ENCODE measurements around the gene PAIP1.
"Not testable (repeated sequence)": the region's sequence is repeated elsewhere in the genome, so short reads cannot be mapped to it uniquely, and the experiment has no call there.

The PAIP1 gene

DNA sequence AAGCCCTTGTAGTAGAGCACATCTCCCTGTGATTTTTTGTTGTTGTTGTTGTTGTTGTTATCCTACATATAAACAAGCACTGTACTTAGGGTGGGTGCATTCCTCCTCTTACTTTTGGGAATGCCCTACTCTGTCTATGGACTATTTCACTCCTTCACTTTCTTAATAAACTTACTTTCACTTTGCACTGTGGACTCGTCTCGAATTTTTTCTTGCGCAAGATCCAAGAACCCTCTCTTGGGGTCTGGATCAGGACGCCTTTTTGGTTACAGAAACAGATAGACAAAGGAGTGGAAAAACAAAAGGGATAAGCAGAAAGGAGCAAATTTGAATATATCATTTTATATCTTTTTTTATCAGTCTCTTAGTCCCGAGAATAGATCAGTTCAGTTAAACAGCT is 14.4 kb upstream of the PAIP1 start:
- no peak for DNase-seq (ENCODE audit: extremely low read depth in 1 of 2, low read depth in 1 of 2)

DNA sequence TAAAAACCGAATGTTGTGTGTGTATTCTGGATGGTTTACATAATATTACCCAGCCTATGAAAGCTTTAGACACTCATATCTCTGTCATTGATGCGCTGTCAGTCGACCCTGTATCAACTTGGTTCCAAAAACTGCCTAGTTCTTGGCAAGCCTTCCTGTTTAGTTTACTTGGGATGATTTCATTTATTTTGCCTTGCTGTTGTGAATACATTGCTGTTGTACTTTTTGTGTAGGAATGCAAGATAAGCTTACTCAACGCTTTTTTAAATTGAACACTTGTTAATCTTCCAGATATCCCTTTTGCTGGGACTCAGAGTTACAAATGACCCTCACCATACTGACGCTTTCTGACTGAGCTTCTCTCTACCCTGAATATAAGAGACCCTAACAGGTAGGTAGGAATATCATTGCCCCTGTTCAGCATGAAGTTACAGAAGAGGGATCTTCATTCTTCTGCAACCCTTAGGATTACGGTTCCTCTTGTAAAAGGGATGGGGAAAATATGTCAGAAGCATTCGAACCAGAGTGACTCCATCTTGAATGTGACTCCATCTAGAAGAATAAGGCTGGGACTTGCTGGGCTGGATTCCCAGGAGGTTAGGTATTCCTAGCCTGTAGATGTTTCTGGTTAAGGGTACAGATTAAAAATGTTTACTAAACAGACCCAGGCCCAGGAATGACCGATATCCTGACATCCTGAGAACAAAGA is 13.7 kb upstream of the PAIP1 start:
- no peak for DNase-seq (ENCODE audit: extremely low read depth in 1 of 2, low read depth in 1 of 2)

DNA sequence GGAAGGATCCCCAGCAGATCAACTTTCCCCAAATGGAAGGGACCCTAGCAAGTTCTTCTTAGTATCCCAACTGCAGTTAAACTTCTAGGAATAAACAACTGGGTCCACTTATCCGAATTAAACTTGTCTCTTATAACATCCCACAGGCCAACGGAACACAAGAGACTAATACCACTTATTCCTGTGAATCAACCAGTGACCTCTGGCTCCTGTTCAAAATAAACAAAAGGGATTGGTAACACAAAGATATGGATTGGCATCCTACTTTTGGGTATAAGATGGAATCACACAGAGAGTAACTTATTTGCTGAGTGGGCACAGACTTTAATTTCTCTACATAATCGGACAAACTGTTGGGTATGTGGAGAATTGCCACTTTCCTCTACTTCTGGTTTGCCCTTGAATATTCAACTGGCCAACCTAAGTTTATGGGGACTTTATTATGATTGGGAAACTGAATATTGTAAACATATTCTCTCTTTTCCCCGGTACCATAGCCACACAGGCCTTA is 12.4 kb upstream of the PAIP1 start:
- DNase-seq (ENCODE audit: extremely low read depth in 1 of 2, low read depth in 1 of 2) = no peak

DNA sequence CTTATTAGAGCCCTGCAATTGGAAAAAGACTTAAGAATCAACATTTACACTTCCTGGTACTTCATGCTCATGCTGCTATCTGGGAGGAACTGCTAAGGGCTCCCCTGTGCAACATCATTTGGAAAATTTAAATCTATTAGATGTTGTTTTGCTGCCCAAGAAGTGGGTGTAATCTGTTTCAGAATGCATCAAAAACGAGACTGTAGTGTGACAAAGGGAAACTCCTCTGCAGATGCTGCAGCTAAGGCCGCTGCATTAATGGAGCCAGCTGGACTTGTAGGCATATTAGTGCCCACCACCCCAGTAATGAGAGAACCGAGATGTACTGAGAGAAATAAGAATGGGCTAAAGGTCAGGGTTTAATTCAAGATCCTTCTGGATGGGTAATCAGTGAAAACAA is 11.1 kb upstream of the PAIP1 start:
- DNase-seq (ENCODE audit: extremely low read depth in 1 of 2, low read depth in 1 of 2) = no peak

DNA sequence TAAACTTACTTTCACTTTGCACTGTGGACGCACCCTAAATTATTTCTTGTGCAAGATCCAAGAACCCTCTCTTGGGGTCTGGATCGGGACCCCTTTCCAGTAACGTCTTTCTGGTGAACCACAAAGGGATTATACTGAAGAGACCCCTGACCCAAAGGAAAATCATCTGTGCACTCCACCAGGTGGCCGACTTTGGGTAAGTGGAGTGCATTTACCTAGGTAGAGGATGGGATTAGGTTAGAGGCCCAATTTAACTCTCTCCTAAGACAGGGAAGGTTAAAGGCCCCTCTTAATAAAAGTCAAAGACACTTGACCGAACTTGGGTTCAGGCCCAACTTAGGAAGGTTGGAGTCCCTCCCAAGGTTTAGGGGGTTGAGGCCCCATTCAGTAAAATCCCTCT is 8.2 kb upstream of the PAIP1 start:
- no peak for DNase-seq (ENCODE audit: extremely low read depth in 1 of 2, low read depth in 1 of 2)

DNA sequence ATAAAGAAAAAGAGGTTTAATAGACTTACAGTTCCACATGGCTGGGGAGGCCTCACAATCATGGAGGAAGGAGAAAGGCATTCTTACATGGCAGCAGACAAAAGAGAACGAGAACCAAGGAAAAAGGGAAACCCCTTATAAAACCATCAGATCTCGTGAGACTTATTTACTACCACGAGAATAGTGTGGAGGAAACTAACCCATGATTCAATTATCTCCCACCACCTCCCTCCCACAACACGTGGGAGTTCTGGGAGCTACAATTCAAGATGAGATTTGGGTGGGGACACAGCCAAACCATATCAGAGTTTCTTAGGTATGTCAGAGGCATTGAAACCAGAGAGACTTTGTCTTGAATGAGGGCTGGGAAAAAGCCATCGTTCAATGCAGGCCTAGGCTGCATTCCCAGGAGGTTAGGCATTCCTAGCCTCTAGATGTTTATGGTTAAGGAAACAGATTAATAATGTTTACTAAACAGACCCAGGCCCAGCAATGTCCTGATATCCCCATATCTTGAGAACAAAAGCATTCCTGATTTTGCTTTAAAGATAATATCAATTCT is 7.5 kb upstream of the PAIP1 start:
- no peak for DNase-seq (ENCODE audit: extremely low read depth in 1 of 2, low read depth in 1 of 2)

DNA sequence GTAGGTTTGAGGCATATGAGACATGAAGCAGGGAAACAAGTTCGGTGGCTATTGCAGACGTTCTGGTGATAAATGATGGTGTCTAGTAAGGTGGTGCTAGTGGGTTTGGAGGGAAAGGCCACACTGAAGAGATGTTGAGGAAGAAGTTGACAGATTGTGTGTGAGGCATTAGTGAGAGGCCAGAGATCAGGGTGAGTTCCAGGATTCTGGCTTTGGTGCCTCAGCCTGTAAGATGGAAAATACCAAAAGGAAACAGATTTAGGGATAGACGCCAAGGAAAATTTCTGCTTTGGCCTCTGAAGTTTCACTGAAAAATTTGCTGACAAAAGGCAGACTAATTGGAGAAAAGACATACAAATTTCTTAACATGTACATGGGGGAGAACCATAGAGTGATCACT is 6.4 kb upstream of the PAIP1 start:
- no peak for DNase-seq (ENCODE audit: extremely low read depth in 1 of 2, low read depth in 1 of 2)

DNA sequence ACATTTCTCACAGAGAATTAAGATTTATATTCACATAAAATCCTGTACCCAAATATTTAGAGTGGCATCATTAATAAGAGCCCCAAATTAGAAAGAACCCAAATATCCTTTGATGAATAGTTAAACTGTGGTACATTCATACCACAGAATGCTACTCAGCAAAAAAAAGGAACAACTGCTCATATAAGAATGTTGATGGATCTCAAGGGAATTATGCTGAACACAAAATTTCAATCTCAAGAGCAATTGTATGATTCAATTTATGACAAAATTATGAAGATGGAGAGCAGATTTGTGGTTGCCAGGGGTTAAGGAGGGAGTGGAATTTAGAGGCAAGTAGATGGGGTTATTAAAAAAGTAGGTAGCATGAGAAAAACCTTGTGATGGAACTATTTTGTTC is 4.5 kb upstream of the PAIP1 start:
- DNase-seq (ENCODE audit: extremely low read depth in 1 of 2, low read depth in 1 of 2) = no peak

DNA sequence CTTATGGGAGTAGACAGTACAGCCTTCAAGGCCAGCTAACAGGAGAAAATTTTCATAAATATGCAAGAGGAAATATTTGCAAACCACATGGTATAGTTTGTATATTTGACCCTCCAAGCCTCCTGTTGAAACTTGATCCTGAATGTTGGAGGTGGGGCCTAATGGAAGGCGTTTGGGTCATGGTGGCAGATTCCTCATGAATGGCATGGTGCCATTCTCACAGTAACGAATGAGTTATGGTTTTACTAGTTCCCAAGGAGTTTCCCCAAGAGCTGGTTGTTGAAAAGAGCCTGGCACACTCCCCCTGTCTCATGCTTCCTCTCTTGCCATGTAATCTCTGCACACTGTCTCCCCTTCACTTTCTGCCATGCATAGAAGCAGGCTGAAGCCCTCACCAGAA is 3.3 kb upstream of the PAIP1 start:
- DNase-seq (ENCODE audit: extremely low read depth in 1 of 2, low read depth in 1 of 2) = no peak

DNA sequence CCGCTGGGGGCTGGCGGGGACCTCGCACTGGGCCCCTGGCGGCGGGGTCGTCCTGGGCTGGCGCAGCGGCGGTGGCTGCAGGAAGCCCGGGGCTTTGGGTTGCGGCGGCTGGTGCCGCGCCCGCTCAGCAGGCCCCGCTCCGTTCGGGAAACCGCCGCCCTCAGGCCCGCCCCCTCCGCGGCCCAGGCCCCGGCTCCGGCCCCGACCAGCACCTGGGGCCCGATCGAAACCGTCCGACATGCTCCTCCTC is 345 bp downstream of the PAIP1 start:
- peak in 1 of 2 donors; percentile 74 for DNase-seq (ENCODE audit: extremely low read depth in 1 of 2, low read depth in 1 of 2)

DNA sequence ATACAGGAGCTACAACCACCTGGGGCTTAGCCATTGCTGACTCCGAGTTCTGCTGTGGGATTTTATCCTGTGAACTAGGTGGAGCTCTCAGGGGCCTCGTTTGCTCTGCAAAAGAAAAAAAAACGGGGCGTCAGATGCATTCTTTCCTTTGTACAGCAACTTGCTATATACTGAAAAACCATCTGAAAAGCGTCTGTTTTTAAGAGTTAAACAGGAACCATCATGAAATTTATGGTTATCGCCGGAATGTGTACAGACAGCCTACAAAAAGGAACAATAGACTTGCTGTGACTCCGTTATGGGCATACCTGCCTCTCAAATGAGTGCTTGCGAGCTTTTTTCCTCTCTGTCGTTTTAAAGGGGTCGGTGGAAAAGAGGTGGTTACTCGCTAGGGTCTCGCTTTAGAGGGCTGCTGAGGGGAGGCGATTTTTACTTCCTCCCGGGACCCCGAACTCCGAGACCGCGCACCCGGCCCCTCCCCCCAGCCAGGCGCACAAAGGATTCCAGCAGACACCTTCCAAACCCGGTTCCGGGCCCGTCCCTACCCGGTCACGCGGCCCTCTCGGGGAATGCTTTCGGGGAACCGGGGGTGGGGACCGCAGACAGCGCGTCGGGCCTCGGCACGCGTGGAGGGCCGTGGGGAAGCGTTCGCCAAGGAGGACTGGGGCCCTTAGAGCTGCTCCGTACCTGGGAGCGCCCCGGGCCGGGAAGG is 826 bp downstream of the PAIP1 start:
- peak; percentile 12 to 33 for DNase-seq (ENCODE audit: extremely low read depth in 1 of 2, low read depth in 1 of 2)

DNA sequence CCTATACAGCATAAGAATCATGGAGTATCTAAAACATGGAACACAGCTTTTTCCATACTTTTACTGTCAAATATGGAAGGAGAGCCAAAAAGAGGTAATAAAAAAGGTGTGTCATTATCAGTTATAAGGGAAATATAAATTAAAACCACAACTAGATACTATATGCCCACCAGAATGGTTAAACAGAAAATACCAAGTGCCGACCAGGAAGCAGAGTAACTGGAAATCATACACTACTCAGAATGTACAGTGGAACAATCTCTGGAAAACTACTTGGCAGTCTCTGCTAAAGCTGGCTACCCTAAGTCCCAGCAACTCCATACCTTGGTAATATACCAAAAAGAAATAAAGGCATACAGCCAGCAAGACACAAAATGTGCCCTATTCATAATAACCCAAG is 2.4 kb downstream of the PAIP1 start:
- no peak for DNase-seq (ENCODE audit: extremely low read depth in 1 of 2, low read depth in 1 of 2)

DNA sequence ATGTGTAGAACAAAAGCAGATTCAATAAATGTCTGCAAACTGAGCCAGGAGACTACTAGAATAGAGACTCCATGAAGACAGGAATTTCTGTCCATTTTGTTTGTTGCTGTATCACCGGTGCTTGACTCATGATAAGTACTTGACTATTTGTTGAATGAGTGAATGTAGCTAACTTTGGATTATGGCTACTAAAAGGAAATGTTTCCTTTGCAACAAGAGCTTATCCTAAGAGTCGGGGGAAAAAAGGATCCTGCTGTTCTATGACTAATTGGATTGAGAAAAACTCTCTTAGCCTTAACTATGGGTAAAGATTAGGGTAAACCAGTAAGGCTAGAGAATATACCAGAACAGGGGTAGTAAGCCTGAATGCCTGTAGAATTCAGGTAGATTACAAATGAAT is 3.5 kb downstream of the PAIP1 start:
- no peak for DNase-seq (ENCODE audit: extremely low read depth in 1 of 2, low read depth in 1 of 2)

DNA sequence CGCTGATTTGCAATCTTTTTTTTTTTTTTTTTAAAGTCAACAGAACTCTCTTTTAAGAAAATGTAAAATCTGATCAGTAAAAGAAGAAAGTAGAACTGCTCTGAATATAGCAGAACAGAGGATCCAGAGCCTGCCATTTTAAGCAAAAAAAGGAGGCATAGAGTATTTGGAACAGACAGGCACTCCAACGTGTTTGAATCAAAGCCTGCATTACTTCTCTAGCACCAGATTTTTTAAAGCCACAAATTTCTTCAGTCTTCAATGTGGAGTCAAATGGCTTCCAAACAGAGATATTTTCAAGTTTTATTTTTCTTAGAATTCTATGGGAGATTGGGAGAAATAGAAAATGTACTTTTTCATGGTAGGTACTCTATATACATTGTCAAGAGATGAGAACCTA is 5.1 kb downstream of the PAIP1 start:
- no peak for DNase-seq (ENCODE audit: extremely low read depth in 1 of 2, low read depth in 1 of 2)

DNA sequence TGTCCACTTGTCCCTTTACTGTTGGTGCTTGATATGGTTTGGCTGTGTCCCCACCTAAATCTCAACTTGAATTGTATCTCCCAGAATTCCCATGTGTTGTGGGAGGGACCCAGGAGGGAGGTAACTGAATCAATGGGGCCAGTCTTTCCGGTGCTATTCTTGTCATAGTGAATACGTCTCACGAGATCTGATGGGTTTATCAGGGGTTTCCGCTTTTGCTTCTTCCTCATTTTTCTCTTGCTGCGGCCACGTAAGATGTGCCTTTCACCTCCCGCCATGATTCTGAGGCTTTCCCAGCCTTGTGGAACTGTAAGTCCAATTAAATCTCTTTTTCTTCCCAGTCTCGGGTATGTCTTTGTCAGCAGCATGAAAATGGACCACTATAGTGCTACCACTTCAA is 7.6 kb downstream of the PAIP1 start:
- not testable (repeated sequence) for DNase-seq (ENCODE audit: extremely low read depth in 1 of 2, low read depth in 1 of 2)

DNA sequence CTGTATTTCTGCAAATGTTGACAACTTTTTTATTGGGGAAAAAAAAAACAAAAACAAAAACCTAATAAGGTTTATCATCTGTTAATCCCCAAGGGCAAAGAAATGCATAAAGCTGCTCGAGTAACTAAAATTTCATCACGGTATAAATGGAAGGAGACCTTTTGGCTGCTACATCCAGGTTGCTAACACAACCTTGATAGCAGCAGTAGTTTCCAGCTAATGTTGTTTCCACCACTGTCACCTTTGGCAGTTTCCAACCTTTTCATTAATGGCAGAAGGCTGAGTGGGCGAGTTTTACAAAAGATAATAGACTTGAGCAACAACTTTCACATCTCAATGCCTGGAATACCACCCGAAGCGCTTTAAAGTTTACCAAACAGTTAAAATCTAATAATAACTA is 8.5 kb downstream of the PAIP1 start:
- DNase-seq (ENCODE audit: extremely low read depth in 1 of 2, low read depth in 1 of 2) = no peak

DNA sequence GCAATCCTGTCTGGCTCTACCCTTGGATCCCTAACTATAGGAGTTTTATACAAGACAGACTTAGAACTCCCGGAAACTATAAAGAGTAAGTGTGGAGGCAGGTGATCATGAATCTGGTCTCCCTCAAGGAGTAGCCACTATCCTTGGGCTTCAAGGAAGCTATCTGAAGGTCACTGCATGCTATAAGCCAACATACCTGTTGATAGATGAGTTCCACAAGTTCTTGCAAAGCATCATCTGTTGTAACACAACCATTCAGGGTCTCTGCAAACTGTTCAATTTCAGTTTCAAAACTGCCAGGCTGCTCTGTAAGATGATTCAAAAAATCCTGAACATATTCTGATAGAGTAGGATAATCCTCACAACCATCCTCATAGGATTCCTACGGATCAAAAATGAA is 9.3 kb downstream of the PAIP1 start:
- DNase-seq (ENCODE audit: extremely low read depth in 1 of 2, low read depth in 1 of 2) = no peak

DNA sequence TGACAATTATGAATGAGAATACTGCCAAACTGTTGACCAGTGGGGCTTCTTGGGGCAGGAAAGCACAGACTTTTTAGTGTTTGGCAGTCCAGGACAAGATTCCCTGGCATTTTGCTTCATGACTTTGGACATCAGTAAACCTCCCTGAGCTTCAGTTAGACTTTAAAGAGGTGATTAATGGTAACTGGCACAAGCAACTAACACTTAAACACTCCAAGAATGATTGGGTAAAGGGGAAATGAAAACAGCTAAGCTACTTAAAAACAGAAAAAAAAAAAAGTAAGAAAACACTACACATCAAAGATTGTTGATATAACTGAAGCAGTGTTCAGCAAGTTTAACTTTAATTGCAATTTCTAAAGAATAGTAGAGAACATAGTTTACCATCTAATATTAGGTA is 13.4 kb downstream of the PAIP1 start:
- no peak for DNase-seq (ENCODE audit: extremely low read depth in 1 of 2, low read depth in 1 of 2)

DNA sequence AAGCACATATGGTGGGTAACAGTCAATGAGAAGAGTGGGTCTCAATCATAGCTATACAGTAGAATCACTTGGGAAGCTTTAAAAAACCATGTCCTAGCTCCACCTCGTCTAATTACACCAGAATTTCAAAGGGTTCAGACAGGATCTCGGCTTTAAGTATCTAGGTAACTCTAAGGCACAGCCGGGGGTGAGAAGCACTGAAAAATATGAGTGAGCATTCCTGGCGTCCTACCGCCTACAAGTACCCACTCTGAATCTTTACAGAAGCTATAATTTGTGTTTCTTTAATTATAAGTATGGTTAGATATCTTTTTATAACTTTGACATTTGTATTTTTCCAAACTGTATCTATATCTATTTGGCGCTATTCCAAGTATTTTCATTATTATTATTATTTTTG is 16.1 kb downstream of the PAIP1 start:
- DNase-seq (ENCODE audit: extremely low read depth in 1 of 2, low read depth in 1 of 2) = no peak

DNA sequence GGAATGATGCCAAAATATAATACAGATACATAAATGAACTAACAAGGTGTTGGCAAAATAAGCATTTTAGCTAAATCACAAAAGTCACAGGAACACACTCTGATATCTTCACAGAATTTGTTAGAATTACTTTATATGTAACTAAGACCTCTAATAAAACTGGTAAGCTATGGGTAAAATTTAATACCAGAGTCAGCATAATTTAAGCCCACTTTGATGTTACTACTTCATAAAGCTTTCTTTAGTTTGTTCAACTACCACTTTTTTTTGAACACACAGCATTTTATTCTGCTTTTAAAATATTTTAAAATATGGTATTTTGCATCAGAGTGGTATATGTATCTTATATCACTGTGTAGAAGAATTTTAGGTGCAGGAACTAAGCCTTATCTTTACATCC is 19.9 kb downstream of the PAIP1 start:
- DNase-seq (ENCODE audit: extremely low read depth in 1 of 2, low read depth in 1 of 2) = no peak

DNA sequence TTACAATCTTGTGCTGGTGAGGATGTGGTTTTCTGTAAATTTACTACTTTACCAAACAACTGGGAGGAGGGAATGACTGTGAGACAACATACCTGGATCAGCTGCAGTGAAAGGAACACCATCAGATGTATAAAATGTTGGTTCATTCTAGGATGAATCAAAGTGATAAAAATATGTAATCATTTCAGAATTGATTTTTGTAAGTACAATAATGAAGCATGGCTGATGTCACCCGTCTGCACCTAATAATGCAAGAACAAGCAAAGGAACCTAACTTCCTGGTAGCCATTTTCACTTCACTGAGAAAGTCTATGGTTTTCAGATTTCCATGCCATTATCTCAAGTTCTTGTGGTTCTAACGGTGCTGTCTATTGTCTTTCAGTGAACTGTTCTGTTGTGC is 23.2 kb downstream of the PAIP1 start:
- DNase-seq (ENCODE audit: extremely low read depth in 1 of 2, low read depth in 1 of 2) = no peak

DNA sequence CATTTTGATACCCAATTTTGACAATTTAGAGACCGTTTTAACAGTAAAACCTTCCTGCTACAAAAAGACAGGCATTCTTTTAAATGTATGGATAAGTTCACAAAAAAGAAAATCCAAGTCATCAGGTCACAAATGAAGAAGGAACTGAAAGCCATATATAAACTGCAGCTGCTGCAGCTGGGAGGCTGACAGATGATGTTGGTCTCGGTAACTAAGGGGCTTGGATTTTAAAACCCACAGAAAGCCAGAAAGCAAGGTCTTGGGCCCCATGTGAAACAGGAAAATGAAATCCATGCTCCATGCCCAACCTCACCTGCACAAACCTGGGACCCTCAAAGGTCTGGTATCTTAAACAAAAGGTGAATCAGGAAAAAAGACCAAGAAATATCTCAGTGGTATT is 26.2 kb downstream of the PAIP1 start:
- no peak for DNase-seq (ENCODE audit: extremely low read depth in 1 of 2, low read depth in 1 of 2)

DNA sequence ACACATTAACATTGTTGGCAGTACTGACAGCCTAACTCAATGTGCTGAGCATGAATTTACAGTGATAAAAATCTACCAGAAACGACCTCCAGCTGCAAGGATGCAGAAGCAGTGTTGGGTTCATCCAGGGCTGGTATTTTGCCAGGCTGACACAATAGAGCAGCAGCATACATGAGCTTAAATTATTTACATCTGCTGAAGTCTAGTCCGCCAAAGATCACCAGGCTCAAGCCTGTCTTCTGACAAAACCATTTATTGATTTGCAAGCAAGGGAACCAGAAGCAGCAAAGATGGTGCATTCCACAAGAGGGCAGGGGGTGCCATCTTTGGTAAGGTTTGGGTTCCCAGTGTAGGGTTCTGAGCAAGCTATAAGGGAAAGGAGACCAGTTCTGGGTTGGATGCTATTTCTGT is 33.2 kb downstream of the PAIP1 start:
- DNase-seq (ENCODE audit: extremely low read depth in 1 of 2, low read depth in 1 of 2) = no peak
